Keratinocyte (primary cell): ENCODE results near the gene GRIA3. TPM values are rescaled to one million over a fixed set of nuclear protein-coding genes. Genes with fewer than 3 reads are reported as not detected.

Source experiments
- DNase-seq: peaks from one replicate; pipeline ENCODE4 v3.0.0-alpha.2; 2011; ENCODE audit warnings: low read depth, missing footprints, low spot score
- FAIRE-seq: peaks from 2 replicates; lab custom pipeline; 2011; peaks lifted over from hg19 to GRCh38; lab: Jason Lieb, UNC
- H2AFZ ChIP-seq: 2 replicates; pipeline ENCODE4 v1.6.0; 2012; ENCODE audit warnings: low read length, control low read depth, inconsistent platforms; ENCODE audit not compliant: control insufficient read depth
- H3K27ac ChIP-seq: 2 replicates; pipeline ENCODE4 v1.5.1; 2011; ENCODE audit warnings: low read length; ENCODE audit not compliant: control insufficient read depth, insufficient read depth
- H3K27me3 ChIP-seq: 3 replicates; pipeline ENCODE4 v1.6.0; 2011; ENCODE audit warnings: low read length; ENCODE audit not compliant: control insufficient read depth, insufficient read depth; ENCODE audit errors: extremely low read depth
- H3K36me3 ChIP-seq, 2 experiments: 2 replicates in 1 of 2; 3 replicates in 1 of 2; pipeline ENCODE4 v1.5.1; 2011; ENCODE audit warnings: low read length in 2 of 2, mild to moderate bottlenecking in 1 of 2; ENCODE audit not compliant: control insufficient read depth in 2 of 2, insufficient read depth in 2 of 2; ENCODE audit errors: extremely low read depth in 1 of 2
- H3K4me1 ChIP-seq: 3 replicates; pipeline ENCODE4 v1.5.1; 2011; ENCODE audit warnings: low read length; ENCODE audit not compliant: control insufficient read depth, insufficient read depth; ENCODE audit errors: extremely low read depth
- H3K4me2 ChIP-seq: 3 replicates; pipeline ENCODE4 v1.6.0; 2011; ENCODE audit warnings: low read depth, low read length; ENCODE audit not compliant: control insufficient read depth, insufficient read depth; ENCODE audit errors: extremely low read depth
- H3K4me3 ChIP-seq, 3 experiments: fragments of 200-600 bp in 1 of 3; sonication (generic) in 1 of 3; 2 replicates in 2 of 3; 3 replicates in 1 of 3; pipeline ENCODE4 v1.5.1; 2011 to 2016; ENCODE audit warnings: low read length in 3 of 3, mild to moderate bottlenecking in 3 of 3, control low read depth in 2 of 3, inconsistent platforms in 1 of 3, low read depth in 1 of 3, mixed read lengths in 1 of 3, mixed run types in 1 of 3, moderate library complexity in 1 of 3; ENCODE audit not compliant: control insufficient read depth in 2 of 3, insufficient read depth in 2 of 3; ENCODE audit errors: extremely low read depth in 1 of 3
- H3K79me2 ChIP-seq: 2 replicates; pipeline ENCODE4 v1.6.0; 2012; ENCODE audit warnings: low read length; ENCODE audit not compliant: control insufficient read depth, insufficient read depth
- H3K9ac ChIP-seq: 3 replicates; pipeline ENCODE4 v1.6.0; 2011; ENCODE audit warnings: low read length; ENCODE audit not compliant: control insufficient read depth, insufficient read depth; ENCODE audit errors: extremely low read depth
- H3K9me1 ChIP-seq: 3 replicates; pipeline ENCODE4 v1.6.0; 2011; ENCODE audit warnings: low read length; ENCODE audit not compliant: control insufficient read depth, insufficient read depth; ENCODE audit errors: extremely low read depth
- H3K9me3 ChIP-seq: 2 replicates; pipeline ENCODE4 v1.5.1; 2012; ENCODE audit warnings: low read depth, low read length; ENCODE audit not compliant: control insufficient read depth
- H4K20me1 ChIP-seq: 3 replicates; pipeline ENCODE4 v1.6.0; 2011; ENCODE audit warnings: low read length; ENCODE audit not compliant: control insufficient read depth, insufficient read depth; ENCODE audit errors: extremely low read depth
- CTCF ChIP-seq, 3 experiments: IDR thresholded peaks in 1 of 3; conservative IDR thresholded peaks in 1 of 3; optimal IDR thresholded peaks in 1 of 3; 2 replicates in 2 of 3; 3 replicates in 1 of 3; pipeline versions ENCODE3 to v1.5.1; 2011; ENCODE audit warnings: low read length in 3 of 3, mild to moderate bottlenecking in 3 of 3, moderate library complexity in 2 of 3, control low read depth in 1 of 3, inconsistent platforms in 1 of 3; ENCODE audit not compliant: insufficient read depth in 2 of 3; ENCODE audit errors: extremely low read depth in 1 of 3
- EZH2 ChIP-seq: IDR thresholded peaks from one replicate; pipeline ENCODE4 v1.6.1; 2012; ENCODE audit warnings: inconsistent platforms, mild to moderate bottlenecking, low read length, moderate library complexity
- dilution Hi-C: fragments of 300-500 bp; cut with MboI; formaldehyde crosslinking; loops from one replicate; pipeline ENCODE4 v1.7.0; 2020; ENCODE audit warnings: low sequenced_read_pairs; ENCODE audit not compliant: extremely low pct_ligation_motif_present
- polyA plus RNA-seq, 5 experiments: library from polyadenylated mRNA; depleted of rRNA in 3 of 5; stranded (reverse) in 3 of 5; stranded (forward) in 1 of 5; unstranded in 1 of 5; fragments of >200 nt; gene quantifications; 1 replicate in 1 of 5; 2 replicates in 3 of 5; 3 replicates in 1 of 5; pipeline versions ENCODE4 v1.2.1 to v1.2.3, GENCODE V29; 2011 to 2012; ENCODE audit warnings: missing spikeins in 2 of 5, low read depth in 1 of 5, low replicate concordance in 1 of 5

The GRIA3 gene
- polyA plus RNA-seq, 1 donor (not counting 4 experiments of a cell fraction or from before 2014, with no cell fraction given): not detected

GRCh38 chrX:123447506-123447905, 263.4 kb downstream of the GRIA3 start:
- Histone ChIP-seq H3K9me3 (no peaks in the 10 kb centered on the region), H3K4me2 (no peak overlapping the region), H3K4me1 (no peaks in the 10 kb centered on the region), H3K27me3 (no peaks in the 10 kb centered on the region), H2AFZ (no peak overlapping the region), H3K27ac (no peak overlapping the region), H4K20me1 (no peaks in the 10 kb centered on the region), H3K79me2 (no peaks in the 10 kb centered on the region), H3K9me1 (no peaks in the 10 kb centered on the region), H3K4me3 (no peak overlapping the region), H3K36me3 (no peaks in the 10 kb centered on the region), H3K9ac (no peak overlapping the region)
- no peak for DNase-seq
- FAIRE-seq: no peak
- no peak for TF ChIP-seq CTCF (optimal IDR thresholded peaks at IDR 0.05 in 1 of 3, IDR thresholded peaks at IDR 0.05 in 1 of 3, conservative IDR thresholded peaks at IDR 0.05 in 1 of 3; ENCODE audit: extremely low read depth in 1 of 3, insufficient read depth in 2 of 3, low read length in 3 of 3)
- no peak for TF ChIP-seq EZH2
- dilution Hi-C loops: no loop called here

GRCh38 chrX:123449335-123449734, 265.3 kb downstream of the GRIA3 start:
- Histone ChIP-seq H3K36me3 (no peaks in the 10 kb centered on the region), H3K9me1 (no peaks in the 10 kb centered on the region), H3K27ac (no peak overlapping the region), H3K4me1 (no peaks in the 10 kb centered on the region), H3K9me3 (no peaks in the 10 kb centered on the region), H3K4me2 (no peak overlapping the region), H3K79me2 (no peaks in the 10 kb centered on the region), H4K20me1 (no peaks in the 10 kb centered on the region), H3K27me3 (no peaks in the 10 kb centered on the region), H3K4me3 (no peak overlapping the region), H2AFZ (no peak overlapping the region), H3K9ac (no peak overlapping the region)
- DNase-seq (no peak), FAIRE-seq (no peak)
- dilution Hi-C loops: no loop called here
- TF ChIP-seq EZH2 (no peak), CTCF (optimal IDR thresholded peaks at IDR 0.05 in 1 of 3, IDR thresholded peaks at IDR 0.05 in 1 of 3, conservative IDR thresholded peaks at IDR 0.05 in 1 of 3; ENCODE audit: extremely low read depth in 1 of 3, insufficient read depth in 2 of 3, low read length in 3 of 3) (no peak)
